ENCODE measurements around the gene OMG.
A peak's percentile ranks its signal among the peaks of the same experiment; 100 is the strongest.
"Not testable (repeated sequence)": the region's sequence is repeated elsewhere in the genome, so short reads cannot be mapped to it uniquely, and the experiment has no call there.

The OMG gene

DNA sequence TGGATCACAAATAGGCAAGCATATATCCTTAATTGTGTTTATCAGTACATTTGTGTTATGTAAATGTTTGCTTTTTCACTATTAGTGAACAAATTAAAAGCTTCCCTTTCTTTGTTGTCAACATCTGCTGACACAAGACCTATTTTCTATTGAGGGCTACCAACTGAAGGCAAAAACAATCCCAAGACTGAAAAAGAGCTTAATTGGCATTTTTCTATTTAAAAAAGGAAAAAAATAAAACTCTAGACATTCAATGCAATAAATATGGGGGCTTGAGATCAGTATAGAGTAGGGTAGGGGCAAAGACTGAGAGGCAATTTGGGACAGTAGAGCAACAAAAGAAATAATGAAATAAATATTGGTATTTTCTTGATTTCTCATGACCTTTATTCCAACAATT, 24.2 kb downstream of the OMG start:
- H3K4me3 ChIP-seq (ENCODE audit: low read depth, low read length), result no peak overlapping the region
- ChIA-PET POLR2A (no interaction called here), CTCF (no interaction called here)
- TF ChIP-seq, protein P1, sequence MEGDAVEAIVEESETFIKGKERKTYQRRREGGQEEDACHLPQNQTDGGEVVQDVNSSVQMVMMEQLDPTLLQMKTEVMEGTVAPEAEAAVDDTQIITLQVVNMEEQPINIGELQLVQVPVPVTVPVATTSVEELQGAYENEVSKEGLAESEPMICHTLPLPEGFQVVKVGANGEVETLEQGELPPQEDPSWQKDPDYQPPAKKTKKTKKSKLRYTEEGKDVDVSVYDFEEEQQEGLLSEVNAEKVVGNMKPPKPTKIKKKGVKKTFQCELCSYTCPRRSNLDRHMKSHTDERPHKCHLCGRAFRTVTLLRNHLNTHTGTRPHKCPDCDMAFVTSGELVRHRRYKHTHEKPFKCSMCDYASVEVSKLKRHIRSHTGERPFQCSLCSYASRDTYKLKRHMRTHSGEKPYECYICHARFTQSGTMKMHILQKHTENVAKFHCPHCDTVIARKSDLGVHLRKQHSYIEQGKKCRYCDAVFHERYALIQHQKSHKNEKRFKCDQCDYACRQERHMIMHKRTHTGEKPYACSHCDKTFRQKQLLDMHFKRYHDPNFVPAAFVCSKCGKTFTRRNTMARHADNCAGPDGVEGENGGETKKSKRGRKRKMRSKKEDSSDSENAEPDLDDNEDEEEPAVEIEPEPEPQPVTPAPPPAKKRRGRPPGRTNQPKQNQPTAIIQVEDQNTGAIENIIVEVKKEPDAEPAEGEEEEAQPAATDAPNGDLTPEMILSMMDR (IDR thresholded peaks at IDR 0.05; ENCODE audit: insufficient read depth, low read length, missing control alignments), result no peak
- no peak for DNase-seq (ENCODE audit: low read depth, low spot score)

DNA sequence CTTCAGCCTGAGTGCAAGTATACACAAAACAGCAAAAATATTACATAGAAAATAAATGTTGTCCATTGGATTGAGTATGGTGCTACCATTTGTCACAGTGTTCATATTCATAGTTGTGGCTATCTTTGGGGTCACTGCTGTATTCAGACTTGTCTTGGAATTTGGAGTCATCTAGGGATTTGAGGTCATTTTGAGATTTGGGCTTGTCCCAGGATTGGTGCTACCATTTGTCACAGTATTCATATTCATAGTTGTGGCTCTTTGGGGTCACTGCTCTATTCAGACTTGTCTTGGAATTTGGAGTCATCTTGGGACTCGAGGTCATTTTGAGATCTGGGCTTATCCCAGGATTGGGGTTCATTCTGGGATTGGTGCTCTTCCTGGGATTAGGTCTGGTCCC, 24.8 kb downstream of the OMG start:
- H3K4me3 ChIP-seq (ENCODE audit: low read depth, low read length), result no peak overlapping the region
- ChIA-PET CTCF (no interaction called here), POLR2A (no interaction called here)
- DNase-seq (ENCODE audit: low read depth, low spot score), result no peak
- TF ChIP-seq, protein P1 (IDR thresholded peaks at IDR 0.05; ENCODE audit: insufficient read depth, low read length, missing control alignments), result no peak

DNA sequence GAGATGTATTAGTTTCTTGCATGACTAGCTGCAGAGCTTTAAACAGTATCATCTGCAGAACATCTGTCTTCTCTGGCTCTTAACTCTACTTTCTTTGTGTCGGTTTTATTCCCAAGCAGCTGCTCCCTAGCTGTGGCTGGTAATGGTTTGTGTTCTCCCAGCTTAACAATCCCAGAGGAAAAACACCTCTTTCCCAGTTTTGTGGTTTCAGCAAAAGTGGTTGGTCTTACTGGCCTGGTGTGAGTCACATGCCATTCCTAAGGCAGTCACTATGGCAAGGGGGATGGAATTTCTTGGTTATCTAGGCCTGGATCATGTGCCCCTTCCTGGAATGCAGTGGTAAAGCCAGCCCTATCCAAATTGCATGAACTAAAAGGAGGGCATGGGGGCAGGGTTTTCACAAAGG, 27.5 kb downstream of the OMG start:
- TF ChIP-seq, protein P1 (IDR thresholded peaks at IDR 0.05; ENCODE audit: insufficient read depth, low read length, missing control alignments), result no peak
- no peak overlapping the region for H3K4me3 ChIP-seq (ENCODE audit: low read depth, low read length)
- POLR2A ChIA-PET, result interaction anchor here (0.5 to 2.0 kb wide), 3 partner anchors 13 to 79 kb away, joined by 3 to 7 read pairs (median 4); no protein-coding TSS in a partner anchor
- DNase-seq (ENCODE audit: low read depth, low spot score), result peak; percentile 93
- CTCF ChIA-PET, result interaction anchor here (1.0 to 1.8 kb wide), 2 partner anchors 19 to 104 kb away, joined by 3 read pairs; no protein-coding TSS in a partner anchor

DNA sequence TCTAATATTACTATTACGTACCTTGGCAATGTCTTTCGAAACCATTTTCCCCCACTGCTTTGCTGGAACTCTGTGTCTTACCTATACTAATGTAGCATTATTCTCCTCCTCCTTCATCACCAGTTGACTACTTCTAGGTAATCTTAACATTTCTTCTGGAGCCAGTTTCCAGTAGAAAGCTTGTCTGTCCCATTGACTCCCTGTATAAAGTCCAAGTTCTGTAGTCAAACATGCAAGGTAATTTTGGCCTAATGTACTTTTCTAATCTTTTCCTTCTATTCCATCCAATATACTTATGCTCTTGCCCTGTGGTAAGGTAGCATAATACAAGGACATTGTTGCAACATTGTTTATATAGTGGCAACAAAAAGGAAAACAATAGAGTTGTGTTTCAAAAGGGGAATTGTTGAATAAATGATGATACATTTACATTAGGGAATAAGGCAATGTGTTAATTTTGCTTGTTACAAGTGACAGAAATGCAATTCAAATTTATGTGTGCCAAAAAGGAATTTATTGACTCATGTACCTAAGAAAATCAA, 27.9 kb downstream of the OMG start:
- CTCF ChIA-PET, result interaction anchor here (1.0 to 1.8 kb wide), 2 partner anchors 19 to 104 kb away, joined by 3 read pairs; no protein-coding TSS in a partner anchor
- H3K4me3 ChIP-seq (ENCODE audit: low read depth, low read length), result no peak overlapping the region
- no peak for DNase-seq (ENCODE audit: low read depth, low spot score)
- TF ChIP-seq, protein P1 (IDR thresholded peaks at IDR 0.05; ENCODE audit: insufficient read depth, low read length, missing control alignments), result no peak
- POLR2A ChIA-PET, result interaction anchor here (0.5 to 2.0 kb wide), 3 partner anchors 12 to 79 kb away, joined by 3 to 7 read pairs (median 4); no protein-coding TSS in a partner anchor

DNA sequence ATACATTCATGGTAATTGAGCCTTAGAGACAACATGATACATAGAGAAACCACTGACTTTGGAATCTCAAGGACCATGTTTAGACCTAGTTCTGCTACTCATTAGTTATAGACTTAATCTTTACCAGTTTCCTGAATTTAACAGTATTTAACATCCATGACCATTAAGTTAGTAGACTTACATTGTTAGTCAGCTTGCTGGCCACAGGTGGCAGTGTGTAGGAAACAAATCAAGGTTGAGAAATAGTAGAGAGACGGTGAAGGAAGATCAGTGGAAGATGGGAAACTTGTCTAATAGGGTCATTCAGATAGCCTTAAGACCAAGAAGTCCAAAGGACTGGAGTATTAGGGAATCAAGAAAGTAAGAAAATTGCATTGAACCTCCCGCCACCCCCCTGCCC, 31.0 kb downstream of the OMG start:
- POLR2A ChIA-PET, result no interaction called here
- no peak for DNase-seq (ENCODE audit: low read depth, low spot score)
- TF ChIP-seq, protein P1 (IDR thresholded peaks at IDR 0.05; ENCODE audit: insufficient read depth, low read length, missing control alignments), result no peak
- CTCF ChIA-PET, result interaction anchor here (0.9 to 1.8 kb wide), 3 partner anchors 9 to 36 kb away, joined by 3 to 6 read pairs (median 4); no protein-coding TSS in a partner anchor
- no peak overlapping the region for H3K4me3 ChIP-seq (ENCODE audit: low read depth, low read length)

DNA sequence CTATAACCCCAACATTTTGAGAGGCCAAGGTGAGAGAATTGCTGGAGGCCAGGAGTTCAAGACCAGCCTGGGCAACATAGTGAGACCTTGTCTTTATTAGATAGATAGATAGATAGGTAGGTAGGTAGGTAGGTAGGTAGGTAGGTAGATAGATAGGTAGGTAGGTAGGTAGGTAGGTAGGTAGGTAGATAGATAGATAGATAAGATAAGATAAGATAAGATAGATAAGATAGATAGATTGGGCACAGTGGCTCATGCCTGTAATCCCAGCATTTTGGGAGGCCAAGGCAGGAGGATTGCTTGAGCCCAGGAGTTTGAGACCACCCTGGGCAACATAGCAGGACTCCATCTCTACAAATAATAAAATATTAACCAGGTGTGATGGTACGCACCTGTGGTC, 34.1 kb downstream of the OMG start:
- CTCF ChIA-PET, result not testable (repeated sequence)

DNA sequence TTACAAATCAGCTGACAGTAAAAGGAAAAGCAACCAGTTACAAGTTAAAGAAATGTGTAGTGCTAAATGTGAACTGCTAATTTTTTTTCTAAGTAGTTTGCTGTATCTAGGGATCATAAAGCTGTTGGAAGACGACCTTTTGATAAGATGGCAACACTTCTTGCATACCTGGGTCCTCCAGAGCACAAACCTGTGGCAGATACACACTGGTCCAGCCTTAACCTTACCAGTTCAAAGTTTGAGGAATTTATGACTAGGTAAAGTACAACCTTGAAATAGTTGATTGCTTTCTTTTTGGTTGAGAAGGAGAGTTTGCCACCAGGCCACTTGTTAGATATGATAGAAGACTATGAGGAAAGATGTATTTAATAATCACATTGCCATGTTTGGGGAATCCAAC, 35.4 kb downstream of the OMG start:
- DNase-seq (ENCODE audit: low read depth, low spot score), result no peak
- POLR2A ChIA-PET, result no interaction called here
- H3K4me3 ChIP-seq (ENCODE audit: low read depth, low read length), result no peak overlapping the region
- TF ChIP-seq, protein P1 (IDR thresholded peaks at IDR 0.05; ENCODE audit: insufficient read depth, low read length, missing control alignments), result no peak
- CTCF ChIA-PET, result interaction anchor here (1.3 kb wide), 1 partner anchor 10 kb away, joined by 5 read pairs; no protein-coding TSS in a partner anchor

More for the DNA sequence above, 34.1 kb downstream of the OMG start:
- POLR2A ChIA-PET; DNase-seq (ENCODE audit: low read depth, low spot score); H3K4me3 ChIP-seq (ENCODE audit: low read depth, low read length): not testable (repeated sequence)

All from AG04449 (cell line).